Medulla oblongata (tissue), 1 donor: ENCODE results near the gene LPAR3.

ENCODE experiments used
- DNase-seq: peaks from one replicate; pipeline ENCODE4 v3.0.0-alpha.2; 2015; ENCODE audit errors: extremely low spot score

LPAR3 gene

DNA sequence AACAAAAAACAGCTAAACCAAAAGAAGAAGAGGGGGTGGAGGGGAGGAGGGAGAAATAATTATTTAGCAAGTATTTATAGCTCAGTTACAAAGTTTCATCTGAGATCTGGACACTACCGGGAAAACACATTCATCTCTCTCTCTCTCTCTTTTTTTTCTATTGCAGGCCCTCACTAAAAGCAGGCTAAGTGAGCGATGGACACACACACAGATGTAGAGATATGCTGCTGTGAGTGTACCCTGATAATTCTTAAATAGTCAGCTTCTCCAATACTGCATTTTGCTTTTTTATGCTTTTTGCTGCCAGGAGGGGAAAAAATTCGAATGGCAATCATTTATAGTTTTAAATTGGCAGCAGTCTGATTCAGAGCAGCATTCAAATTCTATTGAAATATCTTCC lies 65.0 kb downstream of the LPAR3 start:
- DNase-seq, result no peak

DNA sequence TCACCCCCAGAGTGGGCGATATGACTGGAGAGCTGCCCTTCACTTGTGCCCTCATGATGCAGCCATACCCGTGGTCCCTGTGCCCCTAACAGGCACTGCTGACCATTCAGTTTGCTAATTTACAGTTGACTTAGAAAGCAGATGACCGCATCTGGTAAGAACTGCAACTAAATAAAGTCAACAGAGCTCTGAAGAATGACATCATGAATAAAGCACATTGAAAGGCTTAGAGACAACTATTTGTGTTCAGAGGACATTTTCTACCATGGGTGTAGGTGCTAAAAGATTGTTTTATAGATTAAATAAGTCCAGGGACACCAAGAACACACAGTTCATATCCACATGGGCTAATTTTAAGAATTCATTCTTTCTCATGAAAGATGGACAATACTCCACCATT lies 65.5 kb downstream of the LPAR3 start:
- no peak for DNase-seq

DNA sequence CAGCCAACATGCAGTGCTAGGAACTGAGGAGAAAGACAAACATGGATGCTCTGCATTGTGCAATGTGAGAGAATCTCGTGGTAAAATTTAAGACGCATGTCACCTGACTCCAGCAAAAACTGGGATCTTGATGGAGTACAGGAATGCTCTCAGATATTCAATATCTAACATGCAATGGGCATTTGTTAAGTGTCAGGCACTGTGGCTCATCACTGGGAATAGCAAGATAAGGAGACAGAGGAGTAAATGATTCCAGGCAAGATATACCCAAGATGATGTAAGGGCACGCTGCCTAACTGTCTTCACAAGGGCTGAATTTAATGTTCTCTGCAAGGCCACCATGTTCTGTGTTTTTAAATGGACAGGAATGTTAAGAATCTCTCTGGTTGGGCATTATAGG lies 67.8 kb downstream of the LPAR3 start:
- no peak for DNase-seq

DNA sequence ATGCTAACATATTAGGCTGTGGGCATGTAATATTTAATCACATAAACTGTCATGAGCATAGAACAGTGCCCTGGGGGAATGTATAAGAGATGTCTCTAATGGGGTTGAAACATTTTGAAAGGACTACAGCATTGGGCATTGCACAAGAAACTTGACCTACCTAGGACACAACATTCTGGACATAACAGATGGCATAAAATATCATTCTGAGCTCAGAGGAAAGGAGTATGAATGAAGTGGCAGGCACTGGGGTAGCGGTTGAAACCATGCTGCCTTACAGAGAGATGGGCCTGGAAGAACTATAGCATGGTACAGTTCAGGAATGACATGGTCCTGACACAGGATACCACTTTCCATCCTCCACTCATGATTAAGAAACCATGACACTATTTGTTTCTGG lies 69.0 kb downstream of the LPAR3 start:
- DNase-seq, result no peak

DNA sequence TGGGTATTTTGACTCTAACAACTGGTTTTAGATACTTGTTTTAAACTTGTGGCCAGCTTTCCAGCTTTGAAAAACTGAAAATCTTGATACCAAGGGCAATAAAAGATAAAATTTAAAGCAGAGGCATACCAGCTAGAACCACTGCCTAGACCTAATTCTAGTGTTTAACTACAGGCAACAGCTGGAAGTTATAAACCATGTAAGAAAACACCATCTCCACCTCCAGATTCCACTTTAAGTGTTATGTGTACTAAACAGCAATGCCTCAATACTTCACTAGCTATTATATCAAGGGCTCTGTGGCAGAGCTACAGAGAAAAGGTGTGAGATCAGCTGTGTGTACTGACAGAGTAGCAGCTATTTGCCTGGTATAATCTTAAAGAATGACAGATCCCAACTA lies 69.5 kb downstream of the LPAR3 start:
- DNase-seq, result no peak

DNA sequence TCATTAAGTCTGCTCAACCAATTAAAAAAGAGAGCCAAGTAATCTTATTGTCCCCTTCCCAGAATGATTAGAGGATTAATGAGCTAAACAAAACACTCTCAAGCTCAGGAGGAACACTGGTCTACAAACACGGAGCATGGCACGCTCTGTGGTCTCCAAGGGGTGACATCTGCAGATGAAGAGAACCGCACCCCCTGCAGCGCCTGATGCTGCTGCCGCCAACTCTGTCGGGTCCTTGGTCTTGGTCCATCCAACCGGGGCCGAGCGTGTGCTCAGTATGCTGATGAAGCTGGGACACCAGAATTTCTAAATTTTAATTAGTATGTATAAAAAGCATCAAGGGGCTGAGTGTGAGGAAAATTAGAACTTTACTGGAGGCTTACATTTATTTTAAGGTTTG lies 82.7 kb downstream of the LPAR3 start:
- DNase-seq, result no peak

DNA sequence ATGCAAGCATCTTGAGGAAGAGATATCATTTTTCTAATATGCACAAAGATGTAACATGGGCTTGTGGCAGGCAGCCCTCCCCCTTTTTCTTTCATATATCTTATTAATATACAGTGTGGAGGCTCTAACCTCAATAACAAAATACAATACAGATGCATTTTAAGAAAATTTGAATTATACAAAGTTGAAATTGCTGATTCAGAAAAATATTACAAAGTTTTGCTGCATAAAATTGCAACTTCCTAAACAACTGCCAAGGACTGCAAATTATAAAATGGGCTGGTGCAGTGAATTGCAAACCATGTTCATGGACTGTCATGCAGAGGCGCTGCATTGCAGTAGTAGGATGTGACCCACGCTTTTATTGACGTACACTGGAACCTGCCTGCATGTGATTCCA lies 84.0 kb downstream of the LPAR3 start:
- DNase-seq, result no peak

DNA sequence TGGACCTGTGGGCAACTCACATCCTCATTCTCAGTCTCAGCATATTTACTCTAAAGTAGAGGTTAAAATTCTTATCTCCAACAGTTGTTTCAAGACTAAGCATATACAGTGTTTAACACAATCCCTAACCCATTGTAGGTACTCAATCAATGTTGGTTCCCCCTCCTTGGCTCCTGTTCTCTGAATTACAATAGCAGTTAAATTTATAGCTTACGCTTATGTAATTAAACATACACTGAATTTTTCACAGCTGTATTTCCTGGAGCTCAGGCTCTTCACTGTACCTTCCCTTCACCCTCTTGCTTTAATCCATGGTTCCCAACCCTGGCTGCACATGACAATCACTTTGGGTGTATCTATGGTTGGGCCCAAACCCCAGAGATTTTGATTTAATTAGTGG lies 89.4 kb downstream of the LPAR3 start:
- DNase-seq, result no peak

DNA sequence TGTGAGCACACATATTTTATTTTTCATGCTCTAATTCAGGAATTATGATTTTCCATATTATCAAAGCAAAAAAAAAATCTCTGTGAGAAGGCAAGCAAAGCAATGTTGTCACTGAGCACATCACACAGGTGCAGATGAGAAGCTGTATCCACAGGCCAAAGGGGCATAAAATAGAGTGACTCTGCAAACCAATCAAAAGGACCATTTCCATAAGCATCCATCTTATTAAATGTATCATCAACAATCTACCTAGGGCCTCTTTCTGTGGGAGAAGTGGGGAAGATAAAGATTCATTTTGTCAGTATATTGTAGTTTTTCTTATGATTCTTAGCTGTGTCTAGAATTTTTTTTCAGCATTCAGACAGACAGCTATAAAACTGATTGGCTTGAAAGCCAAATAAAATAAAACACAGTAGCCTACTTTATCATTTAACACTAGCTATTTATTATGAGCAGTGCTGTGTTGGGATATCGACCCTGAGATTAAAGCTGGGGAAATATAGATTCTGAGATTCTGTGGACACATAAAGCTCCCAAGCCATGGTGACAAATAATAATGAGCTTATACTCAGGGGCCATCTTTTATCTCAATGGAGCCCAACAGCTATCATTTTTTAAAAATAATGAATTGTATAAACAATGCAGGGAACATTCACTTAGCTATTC lies 90.3 kb downstream of the LPAR3 start:
- DNase-seq, result no peak

DNA sequence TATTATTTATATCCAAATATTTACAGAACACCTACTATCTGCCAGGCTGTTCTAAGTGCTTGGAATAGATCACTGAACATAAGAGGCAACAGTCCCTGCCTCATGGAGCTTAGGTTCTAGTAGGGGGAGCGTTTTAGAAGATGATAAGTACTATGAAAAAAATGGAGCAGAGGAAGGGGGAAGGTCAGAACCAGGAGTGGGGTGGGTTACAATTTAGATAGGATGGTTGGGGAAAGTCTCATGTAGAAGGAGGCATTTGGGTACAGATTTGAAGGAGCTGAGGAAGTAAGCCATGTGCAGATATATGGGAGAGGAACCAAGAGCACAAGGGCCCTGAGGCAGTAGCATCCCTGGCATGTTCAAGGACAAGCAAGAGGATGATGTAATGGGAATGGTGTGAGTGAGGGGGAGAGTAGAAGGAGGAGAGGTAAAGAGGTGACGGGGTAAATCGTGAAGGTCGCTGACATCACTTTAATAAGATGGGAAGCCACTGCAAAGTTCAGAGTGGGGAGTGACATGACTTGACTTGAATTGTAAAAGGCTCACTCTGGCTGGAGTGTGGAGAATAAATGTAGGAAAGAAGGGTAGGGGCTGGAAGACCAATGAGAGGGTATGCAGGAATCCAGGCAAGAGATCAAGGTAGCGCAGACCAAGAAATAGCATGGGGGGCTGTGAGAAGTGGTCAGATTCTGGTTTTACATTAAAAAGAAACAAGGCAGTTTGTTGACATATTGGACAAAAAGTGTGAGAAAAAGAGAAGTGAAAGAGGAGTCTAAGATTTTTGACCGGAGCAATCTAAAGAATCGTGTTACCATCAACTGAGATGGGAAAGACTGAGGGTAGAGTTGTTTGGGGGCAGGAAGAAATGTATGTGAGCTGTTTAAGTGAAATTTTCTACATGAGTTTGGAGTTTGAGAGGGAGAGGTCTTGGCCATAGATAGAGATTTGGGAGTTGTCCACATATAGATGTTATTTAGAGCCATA lies 92.6 kb downstream of the LPAR3 start:
- no peak for DNase-seq

DNA sequence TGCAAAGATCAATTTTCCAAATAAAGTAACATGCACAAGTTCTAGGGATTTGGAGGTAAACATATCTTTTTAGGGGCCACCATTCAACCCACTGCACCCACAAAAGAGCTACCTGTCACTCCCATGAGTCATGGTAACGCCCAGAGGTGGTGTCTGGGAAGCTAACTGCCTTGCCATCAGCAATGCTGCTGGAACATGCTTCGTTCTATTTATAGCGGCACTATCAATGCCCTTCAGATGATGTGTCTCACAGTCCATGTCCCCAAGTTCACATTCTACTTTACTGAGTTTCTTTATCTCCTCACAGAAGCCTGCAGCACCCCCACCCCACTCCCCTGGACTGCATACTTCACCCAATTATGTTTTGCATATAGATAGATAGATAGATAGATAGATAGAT lies 95.4 kb downstream of the LPAR3 start:
- DNase-seq, result no peak

DNA sequence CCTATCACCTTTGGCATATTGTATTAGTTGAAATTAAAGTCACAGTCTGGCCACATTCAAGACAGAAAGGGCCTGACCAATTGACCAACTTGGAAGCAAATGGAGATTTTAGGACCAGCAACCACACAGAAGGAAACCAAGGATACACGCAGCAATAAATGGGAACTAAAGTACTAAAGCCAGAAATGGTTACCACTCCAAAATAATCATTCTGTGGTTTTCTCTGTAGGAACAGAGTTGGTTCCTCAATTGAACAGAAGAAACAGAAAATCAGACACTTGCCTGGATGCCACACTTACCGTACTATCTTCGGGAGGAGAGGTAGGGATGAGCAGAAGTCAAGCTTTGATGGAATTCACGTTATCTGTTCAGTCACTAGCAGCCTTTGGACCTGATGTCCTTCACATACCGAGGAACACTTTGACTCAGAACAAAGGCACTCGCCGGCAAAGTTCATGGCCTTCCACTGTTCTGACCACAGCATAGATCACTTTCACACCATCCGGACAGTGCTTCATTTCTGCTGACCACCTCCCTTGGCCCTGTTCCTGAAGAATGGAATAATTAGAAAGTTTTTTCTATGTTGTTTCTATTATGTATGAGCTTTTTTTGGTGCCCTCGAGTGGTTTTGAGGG lies 96.9 kb downstream of the LPAR3 start:
- peak; percentile 21 for DNase-seq

DNA sequence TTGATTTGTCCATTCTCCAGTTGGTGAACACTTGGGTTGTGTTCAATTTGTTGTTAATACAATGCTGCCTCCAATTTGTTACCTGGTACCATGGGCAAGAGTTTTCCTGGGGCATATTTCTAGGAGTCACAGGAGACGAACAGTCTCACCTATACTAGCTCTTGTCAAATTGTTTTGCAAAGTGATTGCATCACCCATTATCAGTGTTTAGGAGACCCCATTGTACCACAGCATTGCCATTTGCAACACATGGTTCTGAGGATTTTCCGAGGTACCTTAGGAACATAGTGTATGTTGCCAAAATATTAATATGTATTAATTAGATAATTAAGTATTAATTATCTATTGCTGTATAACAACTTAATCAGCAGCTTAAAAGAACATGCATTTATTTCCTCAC lies 97.8 kb downstream of the LPAR3 start:
- no peak for DNase-seq

DNA sequence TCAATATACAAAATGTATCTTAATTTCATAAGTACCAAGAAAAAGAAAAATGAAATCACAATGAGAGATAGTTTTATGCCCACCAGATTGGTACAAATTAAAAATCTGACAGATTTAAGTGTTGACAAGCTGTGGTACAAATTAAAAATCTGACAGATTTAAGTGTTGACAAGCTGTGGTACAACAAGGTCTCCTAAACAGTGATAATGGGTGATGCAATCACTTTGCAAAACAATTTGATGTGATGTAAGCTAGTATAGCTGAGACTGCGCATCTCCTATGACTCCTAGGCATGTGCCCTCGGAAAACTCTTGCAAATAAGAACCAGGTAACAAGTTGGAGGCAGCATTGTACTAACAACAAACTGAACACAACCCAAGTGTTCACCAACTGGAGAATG lies 100.6 kb downstream of the LPAR3 start:
- DNase-seq, result no peak

DNA sequence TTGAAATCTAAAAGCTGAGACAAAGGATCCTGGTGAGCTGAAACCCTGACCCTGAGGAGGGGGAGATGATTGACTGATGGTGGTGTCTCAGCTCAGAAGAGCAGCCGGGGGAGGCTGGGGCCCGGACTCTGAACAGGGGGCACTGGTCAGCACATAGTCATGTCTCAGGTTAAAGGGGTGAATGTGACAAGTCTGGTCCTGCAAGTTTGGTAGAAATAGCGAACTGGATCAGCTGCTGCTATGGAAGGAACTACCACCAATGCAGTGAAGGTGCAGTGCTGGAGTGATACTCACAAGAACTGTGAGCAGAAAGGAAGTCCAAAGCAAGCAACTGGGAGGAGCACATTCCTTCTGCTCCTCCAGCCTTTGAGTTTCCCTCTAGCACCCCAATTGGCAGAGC lies 104.0 kb downstream of the LPAR3 start:
- DNase-seq, result no peak

DNA sequence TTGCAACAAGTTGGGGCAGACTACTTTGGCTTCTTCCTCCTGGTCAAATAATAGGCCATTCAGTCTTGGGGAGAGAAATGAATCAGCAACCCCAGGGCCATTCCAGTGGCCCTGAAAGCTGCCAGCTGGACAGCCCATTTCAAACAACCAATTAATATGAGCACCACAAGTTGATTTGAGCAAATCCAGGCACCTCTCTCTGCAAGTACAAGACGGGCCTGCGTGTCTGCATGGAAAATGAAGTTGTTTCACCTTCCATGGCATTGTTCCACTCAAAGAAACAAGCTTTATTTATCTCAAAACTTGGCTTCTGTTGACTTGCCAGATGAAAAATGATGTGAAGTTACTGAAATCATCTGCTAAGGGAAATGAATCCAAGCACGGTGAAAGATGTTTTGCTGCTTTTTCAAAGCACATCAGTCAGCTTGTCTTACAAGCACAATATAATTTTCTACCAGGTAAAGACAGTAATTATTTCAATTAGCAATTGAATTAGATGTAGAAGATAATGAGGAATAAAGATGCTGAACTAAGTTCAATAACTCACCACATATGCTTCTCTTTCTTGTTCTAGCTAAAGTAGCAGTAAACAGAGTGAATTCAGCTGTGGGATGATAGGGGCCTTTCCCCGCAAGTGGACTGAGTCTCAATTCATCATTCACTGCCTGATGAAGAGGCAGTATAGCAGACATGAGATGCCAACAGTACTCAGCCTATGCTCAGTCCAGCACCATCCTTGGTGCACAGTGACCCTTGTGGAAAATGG lies 107.6 kb downstream of the LPAR3 start:
- no peak for DNase-seq

DNA sequence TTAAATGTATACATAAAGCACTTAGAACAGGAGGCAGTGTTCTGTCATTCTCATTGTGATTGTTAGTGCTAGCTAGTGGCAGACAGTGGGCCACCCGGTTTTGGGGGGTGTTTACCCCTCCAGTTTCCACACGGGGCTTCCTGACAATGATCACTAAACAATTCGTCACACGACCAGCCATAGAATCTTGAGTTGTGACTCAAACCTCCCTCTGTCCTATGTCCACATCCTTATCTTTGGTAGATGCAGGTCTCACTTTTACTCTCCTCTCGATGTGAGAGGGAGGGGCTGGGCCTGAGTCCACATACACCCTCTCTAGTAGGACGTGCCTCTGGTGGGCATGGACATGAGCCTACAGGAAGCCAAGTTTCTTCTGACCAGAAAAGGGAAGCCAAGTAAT lies 110.1 kb downstream of the LPAR3 start:
- DNase-seq, result no peak

DNA sequence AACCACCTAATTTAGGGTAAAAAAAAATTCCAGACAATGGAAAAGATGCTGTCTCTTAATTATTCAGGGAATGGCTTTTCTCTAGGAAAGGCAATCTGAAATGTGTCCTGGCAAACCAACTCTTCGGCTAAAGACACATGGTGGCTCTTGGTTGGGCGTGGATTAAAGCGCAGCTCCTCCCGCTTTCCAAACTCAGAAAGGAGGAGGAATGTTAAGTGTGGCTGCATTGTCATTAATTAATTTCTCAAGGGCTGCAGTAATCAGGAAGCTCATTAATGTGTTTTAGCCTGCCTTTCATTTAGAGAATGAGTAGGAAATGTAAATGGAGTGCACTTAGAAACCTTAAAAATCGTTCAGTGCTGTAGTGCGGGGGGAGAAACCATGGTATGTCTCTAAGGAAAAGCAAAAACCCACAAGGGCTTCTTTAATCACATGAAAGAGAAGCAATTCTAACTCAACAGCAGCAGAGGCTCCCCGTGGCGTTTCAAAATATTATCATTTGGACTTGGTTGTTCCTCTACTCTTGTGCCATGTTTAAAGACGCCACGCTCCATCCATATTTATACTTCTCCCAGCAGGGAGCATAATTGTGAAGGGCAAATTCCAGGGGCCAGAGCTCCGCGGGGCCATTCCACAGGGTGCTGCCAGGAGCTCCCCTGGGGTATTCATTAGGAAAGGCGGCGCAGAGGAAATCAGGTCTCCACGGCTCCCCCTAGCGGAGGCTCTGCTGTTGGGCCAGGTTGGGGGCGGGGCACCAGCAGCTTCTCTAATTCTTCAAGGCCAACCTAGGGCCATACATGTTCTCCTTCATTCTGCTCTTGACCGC lies 110.8 kb downstream of the LPAR3 start:
- no peak for DNase-seq

DNA sequence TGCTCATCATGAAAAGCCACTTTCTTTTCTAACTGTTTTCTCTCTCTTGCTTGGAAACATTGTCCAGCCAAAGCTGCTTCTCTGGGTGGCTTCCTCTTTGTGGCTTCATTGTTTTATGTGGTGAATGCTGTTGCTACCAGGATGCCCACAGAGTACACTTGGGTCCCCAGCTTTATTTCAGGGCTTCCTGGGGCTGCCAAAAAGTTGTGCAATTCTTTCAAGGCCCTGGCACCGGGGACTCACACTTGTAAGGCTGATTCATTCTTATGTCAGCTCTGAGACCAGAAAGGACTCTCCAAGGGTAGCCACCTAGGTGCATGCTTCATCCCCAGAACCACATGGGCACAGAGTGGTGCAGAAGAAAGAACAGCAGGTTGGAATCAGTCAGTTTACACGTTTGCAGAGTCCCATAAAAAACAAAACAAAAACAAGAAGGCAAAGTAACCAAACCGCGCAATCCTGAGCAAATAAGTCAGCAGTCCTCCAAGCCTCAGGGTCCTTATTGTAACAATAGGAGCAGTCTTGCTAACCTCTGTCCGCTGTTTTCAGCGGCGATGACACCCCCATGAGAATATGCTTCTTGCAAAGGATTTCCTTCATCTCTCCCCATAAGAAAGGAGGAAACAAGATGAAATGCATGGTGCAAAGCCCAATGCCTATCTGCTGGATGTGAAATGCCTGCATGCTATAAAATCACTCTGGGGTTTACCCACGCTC lies 112.8 kb downstream of the LPAR3 start:
- DNase-seq, result peak; percentile 62

DNA sequence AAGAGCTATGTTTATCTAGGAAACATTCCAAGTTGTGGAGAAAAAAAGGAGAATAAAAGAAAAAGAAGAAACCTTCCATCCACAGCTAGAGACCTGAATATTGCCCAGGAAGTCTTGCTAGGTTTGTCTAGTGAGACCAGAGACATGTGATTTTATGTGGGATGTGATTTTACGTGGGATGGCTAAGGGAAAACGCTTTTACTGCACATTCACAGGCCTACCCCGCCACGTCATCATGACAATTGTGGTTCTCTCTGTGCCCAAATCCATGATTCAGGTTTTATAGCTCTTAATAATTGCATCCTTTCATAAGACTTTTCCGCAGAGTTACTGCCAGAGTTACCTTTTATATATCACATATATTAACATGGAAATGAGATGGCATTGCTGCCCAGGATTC lies 116.4 kb downstream of the LPAR3 start:
- no peak for DNase-seq

DNA sequence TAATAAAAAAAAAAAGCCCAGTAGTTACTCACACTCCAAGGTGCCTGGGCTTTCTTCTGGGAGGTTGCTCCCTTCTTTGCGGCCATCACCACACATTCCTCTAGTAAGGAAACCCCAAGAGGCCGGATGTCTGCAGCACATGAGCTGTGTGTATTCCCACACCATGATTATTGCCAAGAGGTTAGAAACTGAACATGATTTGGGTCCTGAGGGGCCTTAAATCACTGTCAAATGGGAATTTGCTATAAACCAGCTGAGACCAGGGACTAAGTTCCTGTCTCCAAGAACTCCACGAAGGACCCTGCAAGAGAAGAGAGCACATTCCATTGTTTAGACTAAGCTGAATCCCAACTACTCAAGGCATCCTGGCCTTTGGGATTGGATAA lies 117.5 kb downstream of the LPAR3 start:
- no peak for DNase-seq
